Erythroblast (primary cell): Measurements from ENCODE around the gene NDUFAB1.
"Not testable (repeated sequence)": the region's sequence is repeated elsewhere in the genome, so short reads cannot be mapped to it uniquely, and the experiment has no call there.

Experiments
- DNase-seq, 2 experiments: peaks; one replicate each; lab custom pipeline; 2025; lab: John Stamatoyannopoulos, UW
- GATA1 ChIP-seq: IDR thresholded peaks from 2 replicates; pipeline ENCODE4 v1.6.1; 2011; ENCODE audit warnings: low read depth, mild to moderate bottlenecking, control low read depth, low read length, moderate library complexity
- POLR2A ChIP-seq: IDR thresholded peaks from 2 replicates; pipeline ENCODE4 v1.6.1; 2011; ENCODE audit warnings: mild to moderate bottlenecking, low read length

Gene NDUFAB1

GRCh38 chr16:23597003-23597756 is 1.1 kb upstream of the NDUFAB1 start:
- peak; percentile 77 to 83 for DNase-seq
- TF ChIP-seq GATA1 (no peak), POLR2A (no peak)

DNA sequence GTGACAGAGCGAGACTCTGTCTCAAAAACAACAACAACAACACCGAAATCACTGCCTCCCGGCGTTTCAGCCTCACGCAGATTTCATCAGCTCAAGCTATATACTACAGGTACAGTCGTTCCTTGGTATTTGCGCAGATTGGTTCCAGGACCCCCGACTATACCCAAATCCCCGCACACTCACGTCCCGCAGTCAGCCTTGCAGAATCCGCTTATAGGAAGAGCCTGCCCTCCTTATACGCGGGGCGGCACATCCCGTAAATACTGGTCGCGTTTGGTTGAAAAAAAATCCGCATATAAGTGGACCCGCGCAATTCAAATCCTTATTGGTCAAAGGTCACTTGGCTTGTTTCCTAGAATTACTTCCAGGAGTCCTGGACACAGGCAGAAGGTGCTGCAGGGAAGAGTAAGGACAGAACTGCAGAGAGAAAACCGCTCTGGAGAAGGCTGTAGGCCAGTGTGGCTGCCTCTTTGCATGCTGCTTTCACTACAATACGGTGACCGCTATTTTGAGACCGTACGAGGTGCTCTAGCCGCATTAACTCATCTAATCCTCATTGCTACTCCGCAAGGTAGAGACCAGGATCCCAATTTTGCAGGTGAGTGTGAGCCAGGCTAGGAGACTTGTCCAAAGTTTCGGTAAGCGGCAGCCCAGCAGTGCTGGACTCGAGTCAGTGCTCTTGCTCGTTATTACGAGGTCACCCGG is 718 bp downstream of the NDUFAB1 start:
- no peak for TF ChIP-seq POLR2A
- peak; percentile 45 to 60 for DNase-seq

DNA sequence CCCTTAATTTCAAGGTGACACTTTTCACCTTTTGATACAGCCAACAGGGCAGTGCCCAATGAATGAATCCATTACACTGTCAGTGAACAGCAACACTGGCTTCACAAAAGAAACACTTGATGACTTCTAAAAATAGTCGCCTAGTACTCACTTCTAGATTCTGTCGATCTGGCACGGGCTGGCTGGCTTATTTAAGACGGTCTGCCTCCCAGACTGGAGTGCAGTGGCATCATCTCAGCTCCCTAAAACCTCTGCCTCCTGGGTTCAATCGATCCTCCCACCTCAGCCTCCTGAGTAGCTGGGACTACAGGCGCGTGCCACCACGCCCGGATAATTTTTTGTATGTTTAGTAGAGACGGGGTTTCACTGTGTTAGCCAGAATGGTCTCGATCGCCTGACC is 1.9 kb downstream of the NDUFAB1 start:
- no peak for TF ChIP-seq POLR2A
- TF ChIP-seq GATA1: no peak
- no peak for DNase-seq

GRCh38 chr16:23590181-23590580 is 5.9 kb downstream of the NDUFAB1 start:
- no peak for DNase-seq
- no peak for TF ChIP-seq POLR2A
- TF ChIP-seq GATA1: no peak

GRCh38 chr16:23587726-23588125 is 8.4 kb downstream of the NDUFAB1 start:
- no peak for TF ChIP-seq GATA1
- no peak for TF ChIP-seq POLR2A
- no peak for DNase-seq

GRCh38 chr16:23584186-23585076 is 11.7 kb downstream of the NDUFAB1 start:
- no peak for DNase-seq
- no peak for TF ChIP-seq POLR2A
- no peak for TF ChIP-seq GATA1

DNA sequence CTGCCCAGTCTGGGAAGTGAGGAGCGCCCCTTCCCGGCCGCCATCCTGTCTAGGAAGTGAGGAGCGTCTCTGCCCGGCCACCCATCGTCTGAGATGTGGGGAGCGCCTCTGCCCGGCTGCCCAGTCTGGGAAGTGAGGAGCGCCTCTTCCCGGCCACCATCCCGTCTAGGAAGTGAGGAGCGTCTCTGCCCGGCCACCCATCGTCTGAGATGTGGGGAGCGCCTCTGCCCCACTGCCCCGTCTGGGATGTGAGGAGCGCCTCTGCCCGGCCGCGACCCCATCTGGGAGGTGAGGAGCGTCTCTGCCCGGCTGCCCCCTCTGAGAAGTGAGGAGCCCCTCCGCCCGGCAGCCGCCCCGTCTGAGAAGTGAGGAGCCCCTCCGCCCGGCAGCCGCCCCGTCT is 12.8 kb downstream of the NDUFAB1 start:
- DNase-seq: not testable (repeated sequence)

- no peak for TF ChIP-seq GATA1
- TF ChIP-seq POLR2A: no peak
Measured at GRCh38 chr16:23581764-23582163, 14.4 kb downstream of the NDUFAB1 start.

DNA sequence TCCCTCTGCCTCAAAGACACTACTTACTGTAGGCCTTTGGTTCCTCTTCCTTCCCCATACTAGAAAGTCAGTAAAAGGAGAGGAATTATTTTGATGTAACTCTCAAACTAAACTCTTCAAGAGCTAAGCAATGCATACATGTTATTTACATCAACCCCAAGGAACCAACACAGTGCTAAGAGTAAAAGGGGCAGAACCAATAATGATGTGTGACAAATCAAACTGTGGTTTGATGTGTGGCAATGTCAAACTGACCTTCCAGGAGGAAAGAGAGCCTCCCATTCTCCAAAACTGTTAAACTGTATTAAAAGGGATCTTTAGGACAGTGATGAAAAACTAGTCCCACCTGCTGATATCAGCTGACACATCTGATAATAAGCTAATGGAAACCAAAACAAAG is 15.7 kb downstream of the NDUFAB1 start:
- DNase-seq: no peak
- TF ChIP-seq GATA1 (no peak), POLR2A (no peak)

More at GRCh38 chr16:23581764-23582163, 14.4 kb downstream of the NDUFAB1 start:
- no peak for DNase-seq

DNA sequence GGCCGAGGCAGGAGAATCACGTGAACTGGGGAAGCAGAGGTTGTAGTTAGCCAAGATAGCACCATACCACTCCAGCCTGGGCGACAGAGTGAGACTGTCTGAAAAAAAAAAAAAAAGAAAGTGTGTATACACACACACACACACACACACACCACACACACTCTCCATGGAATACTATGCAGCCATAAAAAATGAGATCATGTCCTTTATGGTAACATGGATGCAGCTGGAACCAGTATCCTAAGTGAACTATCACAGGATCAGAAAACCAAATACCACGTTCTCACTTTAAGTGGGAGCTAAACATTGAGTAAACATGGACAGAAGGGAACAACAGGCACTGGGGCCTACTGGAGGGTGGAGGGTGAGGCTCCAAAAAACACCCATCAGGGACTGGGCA is 16.7 kb downstream of the NDUFAB1 start:
- DNase-seq: no peak
- TF ChIP-seq POLR2A: no peak
- no peak for TF ChIP-seq GATA1

GRCh38 chr16:23578101-23578830 is 17.9 kb downstream of the NDUFAB1 start:
- DNase-seq: no peak
- TF ChIP-seq GATA1 (no peak), POLR2A (no peak)

DNA sequence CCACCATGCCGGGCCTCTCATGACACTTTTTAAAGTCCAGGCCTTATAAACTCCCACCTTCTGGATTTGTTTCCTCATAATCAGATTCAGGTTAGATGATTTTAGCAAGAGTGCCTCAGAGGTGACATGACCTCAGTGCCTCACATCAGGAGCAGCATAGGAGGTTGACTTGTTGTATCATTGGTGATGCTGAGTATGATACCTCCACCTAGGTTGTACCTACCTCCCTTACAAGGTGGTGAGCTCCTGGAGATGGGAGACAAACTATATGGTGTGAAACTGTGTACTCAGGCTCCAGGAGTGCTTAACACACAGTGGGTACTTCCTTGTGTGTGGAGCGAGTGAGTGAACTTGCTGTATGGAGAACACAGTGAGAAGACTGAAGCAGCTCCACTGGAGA is 18.6 kb downstream of the NDUFAB1 start:
- TF ChIP-seq GATA1: no peak
- TF ChIP-seq POLR2A: no peak
- no peak for DNase-seq

- no peak for TF ChIP-seq POLR2A
- TF ChIP-seq GATA1: no peak
Measured at GRCh38 chr16:23575834-23576233, 20.3 kb downstream of the NDUFAB1 start.

DNA sequence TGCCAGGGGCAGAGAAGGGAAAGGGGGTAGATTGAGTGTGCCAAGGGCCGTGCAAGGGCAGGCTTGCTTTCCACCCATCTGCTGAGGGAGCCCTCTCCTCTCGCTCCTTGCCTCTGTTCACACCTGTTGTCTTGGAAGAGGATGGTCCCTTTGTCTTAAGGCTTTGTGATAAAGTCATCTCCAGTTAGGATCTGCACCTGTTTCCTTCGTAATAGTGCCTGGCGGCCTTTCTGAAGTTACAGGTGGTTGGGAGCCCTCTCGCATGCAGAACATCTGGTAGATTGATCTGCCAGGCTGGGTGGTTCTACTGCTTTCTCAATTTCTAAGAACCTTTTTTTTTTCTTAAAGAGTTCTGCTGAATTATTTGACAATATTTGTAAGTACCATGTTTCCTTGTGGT is 22.3 kb downstream of the NDUFAB1 start:
- no peak for DNase-seq
- TF ChIP-seq POLR2A: no peak
- TF ChIP-seq GATA1: no peak

More at GRCh38 chr16:23575834-23576233, 20.3 kb downstream of the NDUFAB1 start:
- no peak for DNase-seq
